C1 segment of cervical spinal cord (tissue), 14 donors: ENCODE measurements around the gene HEATR5B.
"Not testable (repeated sequence)": the region's sequence is repeated elsewhere in the genome, so short reads cannot be mapped to it uniquely, and the experiment has no call there.

Source experiments
- DNase-seq, 14 donors: peaks; one replicate each; lab custom pipeline; 2025; lab: John Stamatoyannopoulos, UW

The HEATR5B gene

GRCh38 chr2:36941867-36942266 lies 142.3 kb downstream of the HEATR5B start:
- no peak for DNase-seq

GRCh38 chr2:36936526-36936925 lies 147.6 kb downstream of the HEATR5B start:
- not testable (repeated sequence) for DNase-seq

GRCh38 chr2:36931688-36932087 lies 152.5 kb downstream of the HEATR5B start:
- DNase-seq = not testable (repeated sequence)
